SK-N-DZ (cell line): ENCODE measurements around the gene FJX1.

ENCODE experiments used
- DNase-seq: peaks from one replicate; pipeline ENCODE4 v3.0.0-alpha.2; 2015; ENCODE audit warnings: low spot score

The FJX1 gene

DNA sequence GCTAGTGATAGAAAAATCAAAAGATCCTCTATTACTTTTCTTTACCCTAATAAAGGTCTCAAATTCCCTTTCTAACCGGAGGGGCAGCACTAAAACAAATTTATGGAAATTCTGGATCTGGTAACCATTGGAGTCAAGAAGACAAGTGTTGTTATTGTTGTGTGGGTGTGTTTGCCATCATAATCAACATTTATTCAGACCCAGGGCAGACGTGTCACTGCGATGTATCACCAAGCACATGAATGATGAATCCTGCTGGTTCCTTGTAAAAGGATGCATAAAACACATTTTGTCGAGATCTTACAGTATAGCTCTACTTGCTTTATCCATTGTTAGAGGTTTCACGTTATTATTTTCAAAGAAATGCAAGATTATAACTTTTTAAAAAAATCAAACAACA is 12.1 kb upstream of the FJX1 start:
- no peak for DNase-seq

DNA sequence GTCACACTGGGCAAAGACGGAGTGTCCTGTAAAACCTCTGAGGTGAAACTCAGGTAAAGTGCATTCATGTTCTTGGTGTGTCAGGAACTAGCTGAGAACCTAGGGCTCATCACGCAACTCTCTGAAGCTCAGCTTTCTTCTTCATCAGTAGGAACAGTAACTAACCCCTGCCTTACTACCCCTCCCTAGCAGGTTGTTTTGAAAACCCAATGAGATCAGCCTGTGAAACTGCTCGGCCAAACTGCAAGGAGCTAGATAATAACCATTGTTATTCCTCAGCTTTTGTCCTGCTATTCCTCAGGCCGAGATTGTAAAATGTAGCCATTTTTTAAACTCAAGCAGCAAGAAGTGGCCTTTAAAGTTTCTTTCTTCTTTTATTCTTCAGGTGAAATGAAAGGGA is 9.8 kb upstream of the FJX1 start:
- no peak for DNase-seq

DNA sequence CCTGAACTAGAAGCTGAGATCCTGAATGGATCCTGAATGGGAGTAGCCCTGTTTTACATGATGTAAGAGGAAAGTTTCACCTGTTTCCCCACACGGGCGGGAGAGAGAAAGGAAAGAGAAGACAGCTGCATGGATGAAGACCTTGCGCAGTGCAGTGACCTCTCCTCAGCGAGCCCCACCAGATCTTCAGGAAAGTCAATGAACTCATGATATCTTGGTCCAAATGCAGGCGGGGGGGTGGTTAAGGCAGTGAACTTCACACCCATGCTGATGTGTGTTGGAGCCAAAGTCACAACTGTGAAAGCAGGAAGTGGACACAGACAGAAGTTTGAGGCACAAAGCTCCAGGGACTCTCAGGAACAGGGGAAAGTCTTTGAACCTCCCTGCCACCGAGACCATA is 8.6 kb upstream of the FJX1 start:
- DNase-seq, result no peak

DNA sequence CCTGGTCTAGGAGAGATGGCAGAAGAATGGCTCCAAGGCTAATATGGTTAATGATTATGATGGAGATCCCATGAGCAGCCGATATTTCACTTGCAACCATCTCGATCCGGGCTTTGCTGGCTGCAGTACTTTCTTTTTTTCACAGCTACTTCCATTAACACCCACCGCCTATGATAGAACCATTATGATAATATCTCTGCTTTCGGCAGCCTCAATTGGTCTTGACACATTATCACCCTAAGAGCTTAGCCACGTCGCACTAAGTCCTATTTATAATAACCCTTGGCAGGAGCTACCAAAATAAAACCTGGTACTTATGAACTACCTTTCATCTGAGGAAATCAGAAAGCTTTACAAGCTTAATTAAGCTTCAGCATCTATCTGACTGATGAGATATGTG is 7.6 kb upstream of the FJX1 start:
- no peak for DNase-seq

DNA sequence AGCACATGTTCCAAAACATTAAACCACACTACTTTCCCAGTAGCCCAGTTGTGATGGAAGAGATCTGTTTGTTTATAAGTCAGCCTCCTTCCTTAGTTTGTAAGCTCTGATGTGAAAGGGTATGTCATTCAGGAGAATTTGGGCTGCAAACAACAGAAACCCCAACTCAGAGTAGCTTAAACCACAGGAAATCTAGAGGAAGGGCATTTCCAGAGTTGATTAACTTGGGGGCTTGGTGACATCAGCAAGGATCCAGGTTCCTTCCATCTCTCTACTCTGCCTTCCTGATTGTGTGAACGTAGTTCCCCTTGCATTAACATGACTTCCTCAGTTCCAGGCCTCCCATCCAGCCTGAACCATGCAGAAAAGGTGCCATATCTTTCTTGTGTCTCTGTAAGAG is 6.5 kb upstream of the FJX1 start:
- DNase-seq, result no peak

DNA sequence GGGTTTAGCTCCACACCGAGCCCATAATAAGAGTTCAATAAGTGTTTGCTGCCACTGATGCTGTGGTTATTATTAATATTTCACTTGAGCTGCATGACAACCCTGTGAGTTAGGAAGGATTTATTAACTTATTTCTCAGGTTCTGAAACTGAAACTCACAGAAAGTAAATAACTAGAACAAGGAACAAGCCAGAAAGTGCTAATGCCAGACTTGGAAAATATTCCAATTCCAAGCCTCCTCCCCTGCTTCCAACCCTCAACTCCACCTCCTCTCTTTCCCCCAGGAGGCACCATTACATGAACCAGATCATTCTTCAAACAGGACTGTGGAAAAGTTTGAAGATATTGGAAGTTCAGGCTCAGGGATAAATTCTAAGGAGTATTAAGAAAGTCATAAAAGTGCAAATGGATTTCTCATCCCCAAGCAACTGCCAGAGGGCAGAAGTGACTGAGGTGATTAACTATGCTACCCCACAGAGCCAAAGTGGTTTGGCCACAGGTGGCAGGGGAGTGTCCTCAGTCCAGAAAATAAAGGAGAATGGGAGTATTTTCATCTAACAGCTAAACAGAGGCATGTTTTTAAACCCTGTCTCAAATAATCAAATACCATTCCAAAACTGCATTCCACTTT is 3.2 kb upstream of the FJX1 start:
- DNase-seq, result no peak

DNA sequence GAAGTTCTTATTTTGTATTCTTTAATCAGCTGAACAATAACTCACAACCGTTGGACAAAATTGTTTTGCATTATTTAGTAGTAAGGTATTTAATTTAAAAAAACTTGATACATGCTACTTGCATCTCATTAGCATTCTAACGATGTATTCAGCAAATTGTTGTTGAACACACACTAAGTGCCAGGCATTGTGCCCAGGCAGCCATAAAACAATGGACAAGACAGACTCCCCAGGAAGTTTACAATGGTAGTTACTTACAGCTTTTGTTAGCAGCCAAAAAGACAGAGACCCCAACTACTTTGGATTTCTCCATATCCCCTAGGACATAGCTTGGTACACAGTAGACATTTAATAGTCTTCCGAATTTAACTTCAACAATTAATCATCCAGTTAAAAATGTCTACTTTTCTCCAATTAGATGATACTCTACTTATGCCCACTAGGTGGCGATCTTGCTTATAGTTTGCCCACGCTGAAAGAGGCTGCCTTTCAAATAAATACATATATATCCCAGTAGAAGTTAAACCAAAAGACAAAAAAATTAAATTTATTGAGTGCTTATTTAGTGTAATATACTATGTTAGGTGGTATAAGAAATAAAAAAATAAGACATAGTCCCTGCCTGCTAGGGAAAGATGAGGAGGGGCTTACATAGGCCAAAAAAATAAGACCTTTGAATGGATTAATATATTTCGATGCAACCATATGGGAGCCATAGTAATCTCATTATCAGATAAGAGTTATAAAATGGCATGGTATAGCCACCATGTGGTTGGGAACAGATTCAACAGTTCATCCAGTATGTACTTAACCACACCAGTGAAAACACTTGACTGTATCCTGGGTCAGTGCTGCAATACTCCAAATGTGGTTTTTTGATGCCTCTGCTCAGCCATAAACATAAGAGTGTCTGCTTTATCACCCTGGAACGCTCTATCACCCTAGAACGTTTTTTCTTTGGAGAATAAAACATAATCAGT is 2.0 kb upstream of the FJX1 start:
- DNase-seq, result peak; percentile 64

DNA sequence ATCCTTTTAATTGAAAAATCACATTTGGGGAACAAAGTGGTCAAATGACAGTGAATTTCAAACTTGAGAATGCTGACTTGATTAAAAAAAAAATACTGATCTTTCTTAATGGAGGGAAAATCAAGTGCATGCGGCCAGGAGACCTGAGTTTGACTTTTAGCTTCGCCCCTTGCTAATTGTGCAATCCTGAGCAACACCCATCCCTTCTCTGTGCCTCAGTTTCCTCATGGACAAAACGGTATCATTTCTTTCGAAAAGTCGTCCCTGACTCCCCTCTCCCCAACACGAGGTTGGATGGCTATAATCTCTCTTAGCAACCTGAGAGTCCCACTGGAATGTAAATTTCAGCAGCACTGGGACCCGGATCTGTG is 959 bp upstream of the FJX1 start:
- DNase-seq, result no peak

DNA sequence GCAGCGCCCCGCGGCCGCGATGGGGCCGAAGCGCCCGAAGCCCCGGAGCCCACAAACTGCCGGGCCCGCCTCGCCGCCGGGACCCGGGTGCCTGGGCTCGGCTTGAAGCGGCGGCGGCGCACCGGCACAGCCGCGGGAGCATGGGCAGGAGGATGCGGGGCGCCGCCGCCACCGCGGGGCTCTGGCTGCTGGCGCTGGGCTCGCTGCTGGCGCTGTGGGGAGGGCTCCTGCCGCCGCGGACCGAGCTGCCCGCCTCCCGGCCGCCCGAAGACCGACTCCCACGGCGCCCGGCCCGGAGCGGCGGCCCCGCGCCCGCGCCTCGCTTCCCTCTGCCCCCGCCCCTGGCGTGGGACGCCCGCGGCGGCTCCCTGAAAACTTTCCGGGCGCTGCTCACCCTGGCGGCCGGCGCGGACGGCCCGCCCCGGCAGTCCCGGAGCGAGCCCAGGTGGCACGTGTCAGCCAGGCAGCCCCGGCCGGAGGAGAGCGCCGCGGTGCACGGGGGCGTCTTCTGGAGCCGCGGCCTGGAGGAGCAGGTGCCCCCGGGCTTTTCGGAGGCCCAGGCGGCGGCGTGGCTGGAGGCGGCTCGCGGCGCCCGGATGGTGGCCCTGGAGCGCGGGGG is 346 bp downstream of the FJX1 start:
- peak; percentile 28 for DNase-seq

DNA sequence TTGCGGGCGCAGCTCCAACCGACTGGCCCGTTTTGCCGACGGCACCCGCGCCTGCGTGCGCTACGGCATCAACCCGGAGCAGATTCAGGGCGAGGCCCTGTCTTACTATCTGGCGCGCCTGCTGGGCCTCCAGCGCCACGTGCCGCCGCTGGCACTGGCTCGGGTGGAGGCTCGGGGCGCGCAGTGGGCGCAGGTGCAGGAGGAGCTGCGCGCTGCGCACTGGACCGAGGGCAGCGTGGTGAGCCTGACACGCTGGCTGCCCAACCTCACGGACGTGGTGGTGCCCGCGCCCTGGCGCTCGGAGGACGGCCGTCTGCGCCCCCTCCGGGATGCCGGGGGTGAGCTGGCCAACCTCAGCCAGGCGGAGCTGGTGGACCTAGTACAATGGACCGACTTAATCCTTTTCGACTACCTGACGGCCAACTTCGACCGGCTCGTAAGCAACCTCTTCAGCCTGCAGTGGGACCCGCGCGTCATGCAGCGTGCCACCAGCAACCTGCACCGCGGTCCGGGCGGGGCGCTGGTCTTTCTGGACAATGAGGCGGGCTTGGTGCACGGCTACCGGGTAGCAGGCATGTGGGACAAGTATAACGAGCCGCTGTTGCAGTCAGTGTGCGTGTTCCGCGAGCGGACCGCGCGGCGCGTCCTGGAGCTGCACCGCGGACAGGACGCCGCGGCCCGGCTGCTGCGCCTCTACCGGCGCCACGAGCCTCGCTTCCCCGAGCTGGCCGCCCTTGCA is 1.0 kb downstream of the FJX1 start:
- peak; percentile 59 for DNase-seq

DNA sequence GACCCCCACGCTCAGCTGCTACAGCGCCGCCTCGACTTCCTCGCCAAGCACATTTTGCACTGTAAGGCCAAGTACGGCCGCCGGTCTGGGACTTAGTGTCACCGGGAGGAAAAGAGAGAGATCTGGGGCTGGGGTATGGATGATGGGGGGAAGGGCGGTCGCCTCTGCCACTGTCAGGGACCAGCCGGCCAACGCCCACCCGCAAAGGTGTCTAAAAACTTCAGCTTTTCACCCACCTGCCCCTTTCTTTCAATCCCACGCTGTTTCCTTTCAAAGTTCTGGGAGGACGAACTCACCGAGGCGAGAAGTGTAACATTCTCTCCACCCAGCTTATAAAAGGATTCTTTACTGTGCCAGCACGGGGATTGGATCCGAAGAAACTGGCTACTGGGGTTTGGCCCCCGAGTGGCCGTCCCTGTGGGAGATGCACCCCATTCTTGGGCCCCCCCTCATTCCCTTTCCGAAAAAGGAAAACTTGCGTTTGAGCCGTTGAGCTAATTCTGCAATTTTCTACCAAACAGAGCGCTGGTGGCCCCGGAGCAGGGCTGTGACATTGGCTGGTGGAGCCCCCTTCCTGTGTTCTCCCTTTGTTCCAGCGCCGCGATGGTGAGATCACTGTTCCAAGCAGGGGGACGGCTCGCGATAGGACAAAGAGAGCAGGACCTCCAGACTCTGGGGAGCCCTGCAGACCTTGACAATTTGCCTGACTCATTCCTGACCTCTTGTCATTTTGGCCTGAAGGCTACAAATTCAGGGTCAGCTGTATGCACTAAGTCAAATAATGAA is 1.8 kb downstream of the FJX1 start:
- DNase-seq, result peak; percentile 83

DNA sequence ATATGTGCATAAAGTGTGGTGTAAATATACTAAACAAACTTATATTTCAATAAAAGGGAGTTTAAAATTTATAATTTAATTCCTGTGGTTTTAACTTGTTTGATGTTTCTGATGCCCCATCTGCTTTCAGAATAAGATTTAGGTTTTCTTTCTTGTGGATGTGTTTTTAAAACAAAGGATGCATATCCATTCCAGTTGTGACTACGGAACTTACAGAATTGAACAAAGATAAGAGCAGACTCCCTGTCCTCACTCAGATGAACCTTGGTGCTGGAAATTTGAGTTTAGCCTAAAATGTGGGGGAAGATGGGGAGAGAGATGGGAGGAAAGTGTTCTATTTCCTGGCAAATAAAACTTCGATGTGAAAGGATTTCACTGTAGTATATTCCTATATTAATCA is 2.5 kb downstream of the FJX1 start:
- no peak for DNase-seq

DNA sequence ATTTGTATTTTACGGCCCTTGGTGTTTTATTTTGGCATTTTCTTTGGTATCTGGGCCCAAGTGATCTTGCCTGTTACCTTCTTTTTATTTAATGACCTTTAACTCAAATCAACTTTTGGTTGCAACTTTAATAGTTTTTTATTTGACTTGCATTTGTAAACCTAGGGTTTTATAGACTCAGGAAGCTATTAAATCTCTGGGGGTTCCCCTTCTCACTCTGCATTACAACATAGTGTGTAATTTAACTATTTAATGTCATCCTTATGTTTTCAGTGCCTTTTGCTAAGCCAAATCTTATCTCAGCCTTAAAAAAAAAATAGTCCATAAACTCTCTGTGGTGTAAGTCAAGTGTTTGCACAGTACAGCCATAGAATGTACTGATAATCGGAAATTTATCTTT is 3.4 kb downstream of the FJX1 start:
- no peak for DNase-seq

DNA sequence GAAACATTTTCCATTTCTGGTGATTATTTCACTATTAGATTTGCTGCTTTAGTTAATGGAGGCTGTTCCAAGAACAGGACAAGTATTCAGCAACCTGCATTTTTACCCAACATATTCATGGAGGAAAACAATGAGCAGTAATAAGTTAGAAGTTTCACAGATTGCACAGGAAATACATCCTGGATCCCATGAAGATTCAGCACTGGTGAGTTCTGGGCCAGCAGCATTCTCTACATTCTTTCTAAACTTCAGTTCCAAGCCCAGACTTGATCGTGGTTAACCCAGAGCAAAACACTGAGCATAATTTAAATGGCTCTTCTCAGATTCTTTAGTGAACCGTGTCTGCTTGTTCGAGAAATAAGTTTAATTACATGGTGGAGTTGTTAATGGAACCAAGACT is 3.8 kb downstream of the FJX1 start:
- no peak for DNase-seq

DNA sequence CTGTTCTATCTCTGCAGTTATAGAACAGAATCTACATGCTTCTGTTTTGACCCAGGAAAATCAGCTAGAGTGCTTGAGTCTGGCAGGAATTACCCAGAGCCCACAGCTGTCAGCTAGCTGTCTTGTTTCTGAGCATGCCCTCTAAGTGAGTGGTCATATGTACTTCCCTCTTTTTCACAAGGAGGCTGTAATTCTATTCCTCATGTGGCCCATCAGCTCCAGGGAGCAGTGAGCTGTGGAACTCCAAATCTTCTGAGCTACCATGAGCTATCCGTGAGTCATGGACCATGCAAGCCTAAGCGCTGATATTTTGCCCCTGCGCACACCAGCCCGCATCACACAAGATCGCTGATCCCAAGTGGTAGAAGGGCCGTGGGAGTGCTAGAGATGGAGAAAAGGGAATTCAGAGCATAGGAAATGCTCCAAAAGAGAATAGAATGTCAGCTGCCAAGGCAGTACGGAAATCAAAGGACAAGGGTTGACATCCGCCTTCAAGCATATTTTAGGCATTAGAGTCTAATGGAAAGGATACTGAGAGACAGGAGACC is 5.4 kb downstream of the FJX1 start:
- no peak for DNase-seq

DNA sequence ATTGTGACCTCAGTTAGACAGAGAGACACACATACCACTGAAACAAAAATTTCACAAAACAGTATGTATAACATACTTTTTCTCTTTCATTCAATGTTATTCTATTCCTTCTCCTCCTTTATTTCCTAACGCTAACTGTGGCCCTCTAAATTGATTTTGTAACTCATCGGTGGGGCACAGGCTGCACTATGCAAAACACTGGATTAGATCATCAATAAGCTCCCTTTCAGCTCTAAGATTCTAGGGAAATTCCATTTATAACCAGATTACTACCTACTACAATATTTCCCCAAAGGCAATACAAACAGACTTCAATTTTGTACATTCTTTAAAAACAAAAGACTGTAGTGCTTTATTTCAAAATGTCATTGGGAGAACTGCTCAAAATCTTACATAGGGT is 6.1 kb downstream of the FJX1 start:
- DNase-seq, result no peak

DNA sequence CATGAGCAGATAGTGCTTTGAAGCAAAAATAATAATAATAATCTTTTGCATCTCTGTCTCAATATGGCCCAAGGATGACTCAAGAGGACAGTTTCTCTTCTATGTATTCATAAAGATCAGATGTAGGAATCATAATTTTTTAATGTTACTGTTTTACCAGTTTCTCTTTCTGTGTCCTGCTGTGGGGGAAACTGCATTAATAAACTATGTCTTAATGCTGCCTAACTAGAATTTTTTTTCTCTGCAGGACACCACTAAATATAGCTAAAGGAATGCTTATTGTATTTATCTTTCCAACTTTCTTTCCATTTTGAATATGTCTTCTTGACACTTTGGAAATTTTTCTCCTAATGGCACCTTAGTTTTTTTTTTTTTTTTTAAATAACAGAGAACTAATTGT is 6.5 kb downstream of the FJX1 start:
- DNase-seq, result no peak

DNA sequence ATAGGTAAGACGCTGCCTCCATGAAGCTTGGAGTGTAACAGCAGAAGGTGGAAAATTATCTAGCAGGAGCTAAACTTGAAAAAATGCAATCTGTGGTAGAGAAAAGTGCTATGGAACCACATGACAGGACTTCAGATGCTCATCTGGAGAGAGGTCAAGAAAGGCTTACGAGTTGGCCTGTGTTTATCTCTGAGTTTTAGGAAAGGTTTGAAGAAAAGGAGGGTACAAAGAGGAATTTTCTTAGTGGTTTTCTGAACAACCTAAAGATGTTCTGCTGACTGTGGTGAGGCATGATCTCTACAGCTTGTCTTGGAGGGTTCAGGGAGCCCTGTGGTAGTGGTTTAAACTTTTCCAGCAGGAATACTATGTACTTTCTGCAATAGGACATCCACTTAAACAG is 8.2 kb downstream of the FJX1 start:
- DNase-seq, result no peak

DNA sequence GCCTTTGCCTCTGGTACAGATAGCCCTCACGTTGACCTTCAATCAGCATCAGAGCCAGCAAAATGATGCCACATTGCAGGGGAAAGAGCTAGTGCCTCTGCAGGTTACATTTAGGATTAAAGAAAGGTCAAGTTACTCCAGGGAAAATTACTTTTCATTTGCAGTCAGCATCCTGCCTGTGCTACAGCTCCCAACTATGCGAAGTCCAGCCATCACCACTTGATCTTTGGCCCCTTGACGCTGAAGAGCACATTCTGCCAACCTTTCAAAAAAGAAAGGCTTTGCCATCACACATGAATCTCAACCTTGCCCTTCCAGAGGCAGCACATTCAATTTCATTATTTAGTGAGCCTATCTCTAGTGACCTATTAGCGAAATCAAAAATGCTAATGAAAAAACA is 11.3 kb downstream of the FJX1 start:
- no peak for DNase-seq

DNA sequence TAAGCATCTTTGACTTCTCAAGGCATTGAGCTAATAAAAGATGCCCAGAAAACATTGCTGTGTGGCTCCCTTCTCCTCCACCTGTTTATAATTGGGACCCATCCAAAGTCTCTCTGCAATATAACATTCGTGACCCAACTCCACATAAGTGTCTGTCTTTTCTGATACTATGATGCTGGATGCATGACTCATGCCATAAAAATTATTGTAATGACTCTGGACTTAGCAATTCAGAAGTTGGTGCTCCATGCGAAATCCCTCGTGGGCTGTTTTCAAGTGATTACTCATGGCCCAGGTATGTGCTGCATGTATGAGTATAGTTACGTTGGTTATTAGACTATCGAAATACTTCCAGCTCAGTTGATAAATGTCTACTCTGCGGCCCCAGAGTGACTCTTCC is 11.7 kb downstream of the FJX1 start:
- no peak for DNase-seq

DNA sequence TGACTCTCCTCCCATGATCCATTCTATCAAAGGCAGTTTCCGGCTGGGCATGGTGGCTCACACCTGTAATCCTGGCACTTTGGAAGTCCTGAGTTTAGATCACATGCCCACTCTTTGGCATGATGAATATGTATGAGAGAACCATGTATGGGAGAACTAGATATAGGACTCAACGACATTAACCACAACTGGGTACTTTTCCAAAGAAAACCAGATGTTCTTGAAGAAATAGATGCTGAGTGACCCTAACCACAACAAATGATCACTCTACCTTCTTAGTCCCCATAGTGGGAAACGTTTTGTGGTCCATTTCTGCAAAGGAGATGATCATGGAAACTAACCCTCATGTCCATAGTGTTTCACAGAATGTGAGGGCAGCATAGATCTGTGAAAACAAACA is 13.6 kb downstream of the FJX1 start:
- DNase-seq, result no peak
